Upper lobe of left lung (tissue), 4 donors: ENCODE measurements around the gene COPRS.

Source experiments
- CTCF ChIP-seq, 6 experiments: fragments of 450-650 bp in 4 of 6; fragments of 200-600 bp in 2 of 6; sonication (generic) in 2 of 6; IDR thresholded peaks; one replicate each; pipeline ENCODE4 v1.5.1; 2016 to 2019; ENCODE audit warnings: antibody characterized with exemption in 6 of 6
- EP300 ChIP-seq, 4 donors: sonication (generic); formaldehyde crosslinking; IDR thresholded peaks; one replicate each; pipeline ENCODE4 v1.5.1; 2017; ENCODE audit warnings: antibody characterized with exemption in 4 of 4, control low read depth in 2 of 4
- POLR2AphosphoS5 ChIP-seq, 2 donors: sonication (generic); formaldehyde crosslinking; IDR thresholded peaks; one replicate each; pipeline ENCODE4 v1.5.1; 2017; ENCODE audit warnings: antibody characterized with exemption in 2 of 2

- TF ChIP-seq CTCF (IDR thresholded peaks at IDR 0.05) (no peak), POLR2AphosphoS5 (IDR thresholded peaks at IDR 0.05) (no peak), EP300 (IDR thresholded peaks at IDR 0.05) (no peak)
These were observed 24.6 kb downstream of the COPRS start for GRCh38 chr17:31834448-31834847.
